Colonic mucosa (tissue), 4 donors: ENCODE measurements around the gene TMEM81. TPM values are rescaled to one million over a fixed set of nuclear protein-coding genes. Genes with fewer than 3 reads are reported as not detected.

Source experiments
- DNase-seq: peaks from one replicate; pipeline ENCODE4 v3.0.0-alpha.2; 2020
- H3K27ac ChIP-seq: fragments of 200-600 bp; one replicate; pipeline ENCODE4 v1.8.0; 2021
- H3K27me3 ChIP-seq: fragments of 200-600 bp; one replicate; pipeline ENCODE4 v1.8.0; 2021
- H3K36me3 ChIP-seq: fragments of 200-600 bp; one replicate; pipeline ENCODE4 v1.8.0; 2021
- H3K4me1 ChIP-seq: fragments of 200-600 bp; one replicate; pipeline ENCODE4 v1.8.0; 2021; ENCODE audit warnings: mild to moderate bottlenecking
- H3K4me3 ChIP-seq: fragments of 200-600 bp; one replicate; pipeline ENCODE4 v1.8.0; 2021
- H3K9ac ChIP-seq, 2 donors: one replicate each; pipeline ENCODE4 v1.7.0; 2013; ENCODE audit warnings: control low read depth in 2 of 2, low read depth in 2 of 2, low read length in 2 of 2
- H3K9me3 ChIP-seq: fragments of 200-600 bp; one replicate; pipeline ENCODE4 v1.8.0; 2021
- intact Hi-C: fragments of 100-400 bp; cut with DNase I; formaldehyde crosslinking; loops from one replicate; pipeline ENCODE4 v1.14.1; 2022
- total RNA-seq, 2 donors: library from RNA; stranded (reverse); fragmentation: NEBNext Ultra II Directional in 1 of 2; extraction: Animal tissue kit (Norgen Biotek cat#: 25700) in 1 of 2; gene quantifications; one replicate each; pipeline ENCODE4 v1.2.1, GENCODE V29; 2021
- TF ChIP-seq, protein P1 (sequence below): fragments of 200-600 bp; IDR thresholded peaks from one replicate; pipeline ENCODE4 v1.8.0; 2022; ENCODE audit warnings: antibody characterized with exemption, mild to moderate bottlenecking
- donor health status: healthy.
- donor health status: DM: no; HTN: no; CAD: no.
- donor health status: DM: no; HTN: no; CAD: no.

Gene TMEM81
- total RNA-seq, 2 donors from 2014 or later = 2.4 to 2.5 TPM

GRCh38 chr1:205095422-205095821, 11.2 kb upstream of the TMEM81 start:
- intact Hi-C loops = no loop called here
- no peaks in the 10 kb centered on the region for H3K27me3 ChIP-seq
- no peak overlapping the region for H3K27ac ChIP-seq
- no peak overlapping the region for H3K4me3 ChIP-seq
- no peaks in the 10 kb centered on the region for H3K4me1 ChIP-seq
- no peak for DNase-seq
- TF ChIP-seq, protein P1, sequence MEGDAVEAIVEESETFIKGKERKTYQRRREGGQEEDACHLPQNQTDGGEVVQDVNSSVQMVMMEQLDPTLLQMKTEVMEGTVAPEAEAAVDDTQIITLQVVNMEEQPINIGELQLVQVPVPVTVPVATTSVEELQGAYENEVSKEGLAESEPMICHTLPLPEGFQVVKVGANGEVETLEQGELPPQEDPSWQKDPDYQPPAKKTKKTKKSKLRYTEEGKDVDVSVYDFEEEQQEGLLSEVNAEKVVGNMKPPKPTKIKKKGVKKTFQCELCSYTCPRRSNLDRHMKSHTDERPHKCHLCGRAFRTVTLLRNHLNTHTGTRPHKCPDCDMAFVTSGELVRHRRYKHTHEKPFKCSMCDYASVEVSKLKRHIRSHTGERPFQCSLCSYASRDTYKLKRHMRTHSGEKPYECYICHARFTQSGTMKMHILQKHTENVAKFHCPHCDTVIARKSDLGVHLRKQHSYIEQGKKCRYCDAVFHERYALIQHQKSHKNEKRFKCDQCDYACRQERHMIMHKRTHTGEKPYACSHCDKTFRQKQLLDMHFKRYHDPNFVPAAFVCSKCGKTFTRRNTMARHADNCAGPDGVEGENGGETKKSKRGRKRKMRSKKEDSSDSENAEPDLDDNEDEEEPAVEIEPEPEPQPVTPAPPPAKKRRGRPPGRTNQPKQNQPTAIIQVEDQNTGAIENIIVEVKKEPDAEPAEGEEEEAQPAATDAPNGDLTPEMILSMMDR = no peak
- H3K36me3 ChIP-seq = peaks cover 5% of the 10 kb centered on the region
- H3K9me3 ChIP-seq = no peaks in the 10 kb centered on the region
- H3K9ac ChIP-seq = no peak overlapping the region

GRCh38 chr1:205091043-205091740, 6.9 kb upstream of the TMEM81 start:
- H3K4me3 ChIP-seq = no peak overlapping the region
- no peaks in the 10 kb centered on the region for H3K9me3 ChIP-seq
- no peak overlapping the region for H3K9ac ChIP-seq
- peaks cover 7% of the 10 kb centered on the region for H3K36me3 ChIP-seq
- no peak overlapping the region for H3K27ac ChIP-seq
- H3K4me1 ChIP-seq = no peaks in the 10 kb centered on the region
- TF ChIP-seq, protein P1 = no peak
- intact Hi-C loops = no loop called here
- no peaks in the 10 kb centered on the region for H3K27me3 ChIP-seq
- DNase-seq = no peak

GRCh38 chr1:205088341-205088740, 4.1 kb upstream of the TMEM81 start:
- no peak overlapping the region for H3K4me3 ChIP-seq

GRCh38 chr1:205082431-205082830, 1.8 kb downstream of the TMEM81 start:
- TF ChIP-seq, protein P1 = no peak
- no peak for DNase-seq
- H3K4me3 ChIP-seq = no peak overlapping the region
- no peaks in the 10 kb centered on the region for H3K4me1 ChIP-seq
- H3K9ac ChIP-seq = no peak overlapping the region
- H3K27ac ChIP-seq = no peak overlapping the region
- H3K27me3 ChIP-seq = no peaks in the 10 kb centered on the region
- intact Hi-C loops = no loop called here
- H3K9me3 ChIP-seq = no peaks in the 10 kb centered on the region
- no peaks in the 10 kb centered on the region for H3K36me3 ChIP-seq

More at GRCh38 chr1:205088341-205088740, 4.1 kb upstream of the TMEM81 start:
- Histone ChIP-seq H3K27ac (no peak overlapping the region), H3K4me1 (no peaks in the 10 kb centered on the region), H3K27me3 (no peaks in the 10 kb centered on the region), H3K9me3 (no peaks in the 10 kb centered on the region), H3K9ac (no peak overlapping the region), H3K36me3 (peaks cover 7% of the 10 kb centered on the region)
- intact Hi-C loops = no loop called here
- no peak for DNase-seq
- TF ChIP-seq, protein P1 = no peak

GRCh38 chr1:205077934-205078311, 6.3 kb downstream of the TMEM81 start:
- DNase-seq = no peak
- intact Hi-C loops = no loop called here
- H3K9me3 ChIP-seq = no peaks in the 10 kb centered on the region
- TF ChIP-seq, protein P1 = no peak
- H3K36me3 ChIP-seq = no peaks in the 10 kb centered on the region
- H3K27ac ChIP-seq = no peak overlapping the region
- H3K4me1 ChIP-seq = no peaks in the 10 kb centered on the region
- H3K9ac ChIP-seq = no peak overlapping the region
- H3K27me3 ChIP-seq = no peaks in the 10 kb centered on the region
- no peak overlapping the region for H3K4me3 ChIP-seq
